GM21576 (cell line): ENCODE data around the gene SPEF2.
"Not testable (repeated sequence)": the region's sequence is repeated elsewhere in the genome, so short reads cannot be mapped to it uniquely, and the experiment has no call there.

Experiments
- ATAC-seq: cut with Tn5 transposase; IDR thresholded peaks from one replicate; pipeline ENCODE4 v1.9.1; 2021; ENCODE audit warnings: mild to moderate bottlenecking, moderate library complexity; ENCODE audit not compliant: unreplicated experiment

The SPEF2 gene

GRCh38 chr5:35849860-35850259 lies 232.2 kb downstream of the SPEF2 start:
- no peak for ATAC-seq

GRCh38 chr5:35850967-35851680 lies 233.5 kb downstream of the SPEF2 start:
- no peak for ATAC-seq

- peak; percentile 50 for ATAC-seq
These were observed 234.5 kb downstream of the SPEF2 start for GRCh38 chr5:35852084-35852734.

- ATAC-seq = no peak
These were observed 235.1 kb downstream of the SPEF2 start for GRCh38 chr5:35852773-35853172.

GRCh38 chr5:35853631-35854030 lies 236.0 kb downstream of the SPEF2 start:
- no peak for ATAC-seq

- ATAC-seq = no peak
These were observed 236.6 kb downstream of the SPEF2 start for GRCh38 chr5:35854248-35854647.

GRCh38 chr5:35855187-35855586 lies 237.5 kb downstream of the SPEF2 start:
- no peak for ATAC-seq

- not testable (repeated sequence) for ATAC-seq
These were observed 238.6 kb downstream of the SPEF2 start for GRCh38 chr5:35856186-35856764.

GRCh38 chr5:35856765-35857351 lies 239.2 kb downstream of the SPEF2 start, which contains the start of gene IL7R:
IL7R (plus strand) TSS chr5:35856891; CDS start chr5:35856978, 87 bp downstream.
- ATAC-seq = no peak

GRCh38 chr5:35857606-35858205 lies 240.0 kb downstream of the SPEF2 start:
- ATAC-seq = no peak

- no peak for ATAC-seq
These were observed 241.5 kb downstream of the SPEF2 start for GRCh38 chr5:35859101-35859661.

- no peak for ATAC-seq
These were observed 243.0 kb downstream of the SPEF2 start for GRCh38 chr5:35860686-35861085.

- no peak for ATAC-seq
These were observed 244.1 kb downstream of the SPEF2 start for GRCh38 chr5:35861718-35862117.

GRCh38 chr5:35862126-35862525 lies 244.5 kb downstream of the SPEF2 start:
- no peak for ATAC-seq

- ATAC-seq = peak; percentile 46
These were observed 245.5 kb downstream of the SPEF2 start for GRCh38 chr5:35863159-35863558.
